Uterus (tissue), 4 donors: Measurements from ENCODE around the gene HDAC5. TPM values are rescaled to one million over a fixed set of nuclear protein-coding genes. Genes with fewer than 3 reads are reported as not detected.

Source experiments
- DNase-seq, 2 donors: peaks; one replicate each; pipeline ENCODE4 v3.0.0-alpha.2; 2019 to 2020
- H3K27ac ChIP-seq, 2 donors: fragments of 200-600 bp; sonication (generic); 1 replicate in 1 of 2; 2 replicates in 1 of 2; pipeline ENCODE4 v1.5.1; 2016 to 2018
- H3K27me3 ChIP-seq, 2 donors: fragments of 200-600 bp; sonication (generic); one replicate each; pipeline ENCODE4 v1.5.1; 2018 to 2019; ENCODE audit warnings: control low read depth in 1 of 2
- H3K36me3 ChIP-seq, 2 donors: fragments of 200-600 bp; sonication (generic); one replicate each; pipeline ENCODE4 v1.5.1; 2019; ENCODE audit warnings: control low read depth in 1 of 2
- H3K4me1 ChIP-seq, 2 donors: fragments of 200-600 bp; sonication (generic); one replicate each; pipeline ENCODE4 v1.5.1; 2018 to 2019; ENCODE audit warnings: control low read depth in 1 of 2
- H3K4me3 ChIP-seq, 2 donors: fragments of 200-600 bp; sonication (generic); 1 replicate in 1 of 2; 2 replicates in 1 of 2; pipeline ENCODE4 v1.5.1; 2018 to 2019; ENCODE audit warnings: mild to moderate bottlenecking in 1 of 2
- H3K9me3 ChIP-seq, 2 donors: fragments of 200-600 bp; sonication (generic); one replicate each; pipeline ENCODE4 v1.5.1; 2019; ENCODE audit warnings: control low read depth in 1 of 2
- POLR2A ChIP-seq, 2 donors: fragments of 450-650 bp; IDR thresholded peaks; one replicate each; pipeline ENCODE4 v1.6.1; 2016; ENCODE audit warnings: antibody characterized with exemption in 2 of 2, mild to moderate bottlenecking in 1 of 2, moderate library complexity in 1 of 2
- intact Hi-C: fragments of 100-400 bp; cut with DNase I; formaldehyde crosslinking; loops from one replicate; pipeline ENCODE4 v1.15.1; 2023; ENCODE audit warnings: low total_unique reads
- total RNA-seq, 4 donors: library from RNA; depleted of rRNA in 3 of 4; stranded (reverse); fragments of >200 nt in 3 of 4; gene quantifications; one replicate each; pipeline versions ENCODE4 v1.1.0 to v1.2.4, GENCODE V29; 2014 to 2023
- TF ChIP-seq, protein P1 (sequence below), 4 experiments: fragments of 200-600 bp in 2 of 4; fragments of 450-650 bp in 2 of 4; sonication (generic) in 2 of 4; IDR thresholded peaks; one replicate each; pipeline ENCODE4 v1.5.1; 2016 to 2019; ENCODE audit warnings: antibody characterized with exemption in 4 of 4, mild to moderate bottlenecking in 2 of 4, moderate library complexity in 1 of 4
- donor health status: DM: yes; HTN: yes; CAD: no.

Gene HDAC5
- total RNA-seq, 4 donors from 2014 or later: 35.9 to 74.1 (median 58.0) TPM

DNA sequence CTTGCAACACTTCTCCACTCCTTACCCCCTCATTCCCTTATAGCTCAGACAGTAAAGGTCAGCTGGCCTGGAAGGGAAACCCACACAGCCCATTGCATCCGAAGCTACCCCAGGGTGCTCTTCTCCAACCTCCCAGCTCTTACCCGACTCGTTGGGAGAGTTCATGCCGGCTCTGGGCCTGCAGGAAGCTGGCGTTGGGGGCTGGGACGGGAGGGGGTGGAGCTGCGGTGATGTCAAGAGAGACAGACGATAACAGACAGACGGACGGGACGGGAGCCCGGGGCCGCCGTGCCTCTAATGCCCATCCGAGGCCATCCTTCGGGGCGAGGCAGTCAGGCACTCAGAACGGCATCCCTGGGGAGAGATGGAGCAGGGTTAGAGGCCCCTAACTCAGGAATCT is 6.1 kb downstream of the HDAC5 start:
- no peaks in the 10 kb centered on the region for H3K9me3 ChIP-seq
- peaks cover 8 to 22% of the 10 kb centered on the region in 2 donors for H3K4me1 ChIP-seq
- intact Hi-C loops: no loop called here
- H3K36me3 ChIP-seq: no peaks in the 10 kb centered on the region
- TF ChIP-seq POLR2A (IDR thresholded peaks at IDR 0.05): no peak
- TF ChIP-seq, protein P1, sequence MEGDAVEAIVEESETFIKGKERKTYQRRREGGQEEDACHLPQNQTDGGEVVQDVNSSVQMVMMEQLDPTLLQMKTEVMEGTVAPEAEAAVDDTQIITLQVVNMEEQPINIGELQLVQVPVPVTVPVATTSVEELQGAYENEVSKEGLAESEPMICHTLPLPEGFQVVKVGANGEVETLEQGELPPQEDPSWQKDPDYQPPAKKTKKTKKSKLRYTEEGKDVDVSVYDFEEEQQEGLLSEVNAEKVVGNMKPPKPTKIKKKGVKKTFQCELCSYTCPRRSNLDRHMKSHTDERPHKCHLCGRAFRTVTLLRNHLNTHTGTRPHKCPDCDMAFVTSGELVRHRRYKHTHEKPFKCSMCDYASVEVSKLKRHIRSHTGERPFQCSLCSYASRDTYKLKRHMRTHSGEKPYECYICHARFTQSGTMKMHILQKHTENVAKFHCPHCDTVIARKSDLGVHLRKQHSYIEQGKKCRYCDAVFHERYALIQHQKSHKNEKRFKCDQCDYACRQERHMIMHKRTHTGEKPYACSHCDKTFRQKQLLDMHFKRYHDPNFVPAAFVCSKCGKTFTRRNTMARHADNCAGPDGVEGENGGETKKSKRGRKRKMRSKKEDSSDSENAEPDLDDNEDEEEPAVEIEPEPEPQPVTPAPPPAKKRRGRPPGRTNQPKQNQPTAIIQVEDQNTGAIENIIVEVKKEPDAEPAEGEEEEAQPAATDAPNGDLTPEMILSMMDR (IDR thresholded peaks at IDR 0.05): no peak
- no peak overlapping the region for H3K4me3 ChIP-seq
- no peaks in the 10 kb centered on the region for H3K27me3 ChIP-seq
- H3K27ac ChIP-seq: no peak overlapping the region
- no peak for DNase-seq

DNA sequence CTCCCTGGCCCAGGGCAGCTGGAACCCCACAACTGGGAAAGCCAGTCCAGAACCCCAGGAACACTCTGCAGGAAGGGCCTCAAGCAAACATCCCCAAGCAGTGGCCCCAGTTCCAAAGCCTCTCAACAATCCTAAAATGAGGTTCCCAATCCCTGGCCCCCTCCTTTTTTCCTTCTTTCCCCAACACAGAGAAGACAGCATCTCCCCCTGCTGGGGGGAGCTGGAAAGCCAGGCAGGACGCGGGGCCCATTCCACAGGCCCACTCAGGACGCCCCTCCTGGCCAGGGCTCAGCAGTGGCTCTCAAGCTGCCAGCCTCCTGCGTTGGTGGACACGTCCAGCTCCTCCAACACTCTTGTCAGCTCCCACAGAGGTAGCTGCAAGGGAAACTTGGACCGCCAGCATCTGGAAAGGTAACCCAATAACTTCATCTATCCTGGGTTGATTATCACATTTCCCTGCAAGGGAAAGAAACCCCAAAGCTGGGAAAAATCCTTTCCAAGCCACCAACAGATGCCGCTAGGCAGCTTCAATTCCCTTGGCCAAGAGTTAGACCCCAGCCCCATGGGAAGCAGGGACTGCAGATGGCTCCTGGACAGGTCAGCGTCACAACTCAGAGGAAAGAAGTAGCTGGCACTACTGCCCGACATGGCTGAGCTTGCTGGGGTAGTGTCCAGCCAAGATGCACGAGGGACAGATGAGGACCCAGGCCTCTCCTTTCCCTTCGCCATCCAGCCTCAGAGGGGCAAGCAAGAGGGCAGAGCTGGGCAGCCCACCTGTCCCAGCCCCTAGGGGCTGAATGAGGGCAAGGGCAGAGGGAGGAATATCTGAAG is 7.6 kb downstream of the HDAC5 start:
- peaks cover 8 to 34% of the 10 kb centered on the region in 2 donors for H3K4me1 ChIP-seq
- no peaks in the 10 kb centered on the region for H3K9me3 ChIP-seq
- no peaks in the 10 kb centered on the region for H3K27me3 ChIP-seq
- no peak overlapping the region for H3K4me3 ChIP-seq
- intact Hi-C loops: no loop called here
- DNase-seq: peak in 1 of 2 donors; percentile 63
- no peak for TF ChIP-seq POLR2A (IDR thresholded peaks at IDR 0.05)
- TF ChIP-seq, protein P1 (IDR thresholded peaks at IDR 0.05): peak; percentile 65 to 68 (median 66)
- peak overlapping the region; percentile 14 to 22 for H3K27ac ChIP-seq
- H3K36me3 ChIP-seq: no peaks in the 10 kb centered on the region

DNA sequence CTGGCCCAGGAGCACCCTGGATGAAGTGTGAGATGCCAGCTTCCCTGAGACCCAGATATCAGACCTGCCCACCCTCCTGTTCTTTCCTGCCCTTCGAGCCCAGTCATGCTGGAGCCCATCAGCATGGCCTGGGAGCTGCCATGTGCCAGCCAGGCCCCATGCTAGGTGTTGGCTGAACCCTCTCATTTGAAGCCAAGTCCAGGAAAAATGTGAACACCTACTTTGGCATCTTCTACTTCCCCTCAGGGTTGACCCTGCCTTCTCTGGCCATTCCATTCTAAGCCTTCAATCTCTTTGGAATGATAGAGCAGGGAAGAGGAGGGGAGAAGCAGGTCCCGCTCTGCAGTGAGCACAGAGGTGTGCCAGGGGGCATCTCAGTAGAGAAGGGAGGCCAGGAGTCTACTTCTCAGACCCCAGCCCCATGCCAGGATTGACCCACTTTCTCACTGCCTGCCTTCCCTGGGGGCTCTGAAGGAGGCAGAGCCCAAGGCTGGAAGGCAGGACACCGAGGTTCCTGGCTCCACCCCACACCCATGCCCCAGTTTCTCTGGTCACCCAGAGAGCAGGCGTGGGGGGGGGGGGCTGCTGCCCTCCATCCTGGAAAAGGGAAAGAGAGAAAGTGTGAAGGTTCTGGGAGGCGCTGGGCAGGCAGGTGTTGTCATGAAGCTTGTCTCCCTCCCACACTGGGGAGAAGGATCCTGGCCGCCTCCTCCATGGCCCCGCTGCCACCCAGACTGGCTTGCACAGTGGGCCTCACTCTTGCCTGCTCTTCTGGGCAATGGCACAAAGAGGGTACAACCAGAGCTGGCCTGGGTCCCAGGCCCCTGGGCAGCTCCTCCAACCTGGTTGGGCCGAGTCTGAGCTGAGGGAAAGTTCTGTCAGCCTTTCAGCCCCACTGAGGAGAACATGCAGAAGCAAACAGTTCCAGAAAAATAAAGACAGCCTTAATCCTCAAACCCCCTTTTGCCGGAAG is 9.3 kb downstream of the HDAC5 start:
- no peaks in the 10 kb centered on the region for H3K27me3 ChIP-seq
- no peaks in the 10 kb centered on the region for H3K9me3 ChIP-seq
- peaks cover 18 to 50% of the 10 kb centered on the region in 2 donors for H3K4me1 ChIP-seq
- peak overlapping the region; percentile 36 to 94 for H3K27ac ChIP-seq
- intact Hi-C loops: no loop called here
- TF ChIP-seq, protein P1 (IDR thresholded peaks at IDR 0.05): no peak
- no peak for TF ChIP-seq POLR2A (IDR thresholded peaks at IDR 0.05)
- no peak for DNase-seq
- H3K36me3 ChIP-seq: no peaks in the 10 kb centered on the region
- H3K4me3 ChIP-seq: no peak overlapping the region

DNA sequence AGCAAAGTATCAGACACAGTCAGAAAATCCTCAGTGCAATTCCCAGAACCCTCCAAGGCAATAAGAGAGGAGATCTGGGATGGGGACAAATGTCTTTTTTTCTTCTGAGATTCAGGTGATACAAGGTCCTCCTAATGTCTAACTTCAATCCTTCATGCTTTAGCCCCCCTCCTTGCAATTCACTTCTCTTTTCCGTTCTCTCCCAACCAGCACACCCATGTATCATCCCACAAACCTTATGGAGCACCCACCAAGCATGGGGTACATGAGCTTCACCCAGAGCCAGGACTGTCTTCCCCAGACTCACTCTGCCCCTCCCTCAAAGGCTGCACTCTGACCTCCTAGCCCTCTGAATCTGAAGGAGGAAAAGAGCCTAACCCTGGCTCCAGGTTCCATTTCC is 10.1 kb downstream of the HDAC5 start:
- Histone ChIP-seq H3K9me3 (no peaks in the 10 kb centered on the region), H3K4me3 (no peak overlapping the region), H3K27me3 (no peaks in the 10 kb centered on the region), H3K27ac (peak overlapping the region; percentile 87 to 94), H3K36me3 (no peaks in the 10 kb centered on the region), H3K4me1 (peaks cover 20 to 46% of the 10 kb centered on the region in 2 donors)
- intact Hi-C loops: no loop called here
- TF ChIP-seq POLR2A (IDR thresholded peaks at IDR 0.05): no peak
- TF ChIP-seq, protein P1 (IDR thresholded peaks at IDR 0.05): no peak
- DNase-seq: no peak
